ENCODE results near the gene MOBP.

MOBP gene

GRCh38 chr3:39497753-39498152, 30.3 kb downstream of the MOBP start:
- no peak for TF ChIP-seq CTCF (IDR thresholded peaks at IDR 0.05; ENCODE audit: low read depth, low read length, missing control alignments)
- no peak overlapping the region for H3K4me3 ChIP-seq (ENCODE audit: low read depth, low read length)
- no peak for DNase-seq (ENCODE audit: low read depth)
- in situ Hi-C loops (cut with HindIII; ENCODE audit: low sequenced_read_pairs): no loop called here

GRCh38 chr3:39499651-39500273, 32.3 kb downstream of the MOBP start:
- DNase-seq (ENCODE audit: low read depth): no peak
- in situ Hi-C loops (cut with HindIII; ENCODE audit: low sequenced_read_pairs): no loop called here
- TF ChIP-seq CTCF (IDR thresholded peaks at IDR 0.05; ENCODE audit: low read depth, low read length, missing control alignments): no peak
- H3K4me3 ChIP-seq (ENCODE audit: low read depth, low read length): no peak overlapping the region

GRCh38 chr3:39501059-39501458, 33.6 kb downstream of the MOBP start:
- in situ Hi-C loops (cut with HindIII; ENCODE audit: low sequenced_read_pairs): no loop called here
- TF ChIP-seq CTCF (IDR thresholded peaks at IDR 0.05; ENCODE audit: low read depth, low read length, missing control alignments): no peak
- no peak overlapping the region for H3K4me3 ChIP-seq (ENCODE audit: low read depth, low read length)
- DNase-seq (ENCODE audit: low read depth): no peak

GRCh38 chr3:39501968-39502837, 34.7 kb downstream of the MOBP start:
- H3K4me3 ChIP-seq (ENCODE audit: low read depth, low read length): peak overlapping the region; percentile 26
- DNase-seq (ENCODE audit: low read depth): no peak
- no peak for TF ChIP-seq CTCF (IDR thresholded peaks at IDR 0.05; ENCODE audit: low read depth, low read length, missing control alignments)
- in situ Hi-C loops (cut with HindIII; ENCODE audit: low sequenced_read_pairs): no loop called here

- no peak for TF ChIP-seq CTCF (IDR thresholded peaks at IDR 0.05; ENCODE audit: low read depth, low read length, missing control alignments)
- DNase-seq (ENCODE audit: low read depth): no peak
- in situ Hi-C loops (cut with HindIII; ENCODE audit: low sequenced_read_pairs): no loop called here
- no peak overlapping the region for H3K4me3 ChIP-seq (ENCODE audit: low read depth, low read length)
These were observed 35.3 kb downstream of the MOBP start for GRCh38 chr3:39502838-39503145.

- no peak for DNase-seq (ENCODE audit: low read depth)
- TF ChIP-seq CTCF (IDR thresholded peaks at IDR 0.05; ENCODE audit: low read depth, low read length, missing control alignments): no peak
- no peak overlapping the region for H3K4me3 ChIP-seq (ENCODE audit: low read depth, low read length)
- in situ Hi-C loops (cut with HindIII; ENCODE audit: low sequenced_read_pairs): no loop called here
These were observed 38.6 kb downstream of the MOBP start for GRCh38 chr3:39505866-39506742.

Measured in astrocyte of the cerebellum (primary cell).